A549 (cell line): Measurements from ENCODE around the gene ZNF662. TPM values are rescaled to one million over a fixed set of nuclear protein-coding genes. Genes with fewer than 3 reads are reported as not detected.

ENCODE experiments used
- ATAC-seq, 2 experiments: fragments of 200-7000 bp in 1 of 2; fragments of >200 bp in 1 of 2; cut with Nextera tagmentation in 1 of 2; cut with Tn5 transposase in 1 of 2; 3 replicates each; pipeline versions ENCODE4 v1.8.0 to v1.9.1; 2018 to 2020; ENCODE audit warnings: mild to moderate bottlenecking in 1 of 2, moderate library complexity in 1 of 2
- CTCF ChIA-PET: fragments of 300-600 bp; sonication (Branson Sonifier 250); formaldehyde crosslinking; extraction: SDS; loops from one replicate; lab custom pipeline; 2021; ENCODE audit warnings: antibody characterized with exemption, inconsistent platforms; lab: Yijun Ruan, JAX
- POLR2A ChIA-PET: fragments of 350-600 bp; formaldehyde crosslinking; extraction: SDS; loops from one replicate; lab custom pipeline; 2021; ENCODE audit warnings: antibody characterized with exemption, inconsistent platforms; lab: Yijun Ruan, JAX
- DNase-seq, 2 experiments: peaks; one replicate each; pipeline versions ENCODE4 v3.0.0 to v3.0.0-alpha.2; 2011 to 2016; ENCODE audit warnings: low read depth in 1 of 2, low spot score in 1 of 2
- FAIRE-seq: peaks from 2 replicates; lab custom pipeline; 2011; peaks lifted over from hg19 to GRCh38; lab: Jason Lieb, UNC
- H3K27ac ChIP-seq, 2 experiments: fragments of >200 bp; sonication (Bioruptor Twin); formaldehyde crosslinking; 3 replicates each; pipeline ENCODE4 v1.5.1; 2016 to 2017
- H3K4me1 ChIP-seq: fragments of >200 bp; sonication (Bioruptor Twin); formaldehyde crosslinking; 3 replicates; pipeline ENCODE4 v1.6.1; 2016
- H3K4me2 ChIP-seq: fragments of >200 bp; sonication (Bioruptor Twin); formaldehyde crosslinking; 3 replicates; pipeline ENCODE4 v1.6.1; 2016
- H3K4me3 ChIP-seq: fragments of >200 bp; sonication (Bioruptor Twin); formaldehyde crosslinking; 3 replicates; pipeline ENCODE4 v1.5.1; 2016
- H3K9me3 ChIP-seq: fragments of >200 bp; sonication (Bioruptor Twin); formaldehyde crosslinking; 3 replicates; pipeline ENCODE4 v1.6.1; 2016
- BHLHE40 ChIP-seq: IDR thresholded peaks from 2 replicates; pipeline ENCODE4 v1.6.1; 2012; ENCODE audit warnings: low read depth, low read length, inconsistent platforms
- CBX8 ChIP-seq: fragments of 200-600 bp; sonication (generic); IDR thresholded peaks from 2 replicates; pipeline ENCODE4 v1.6.1; 2016
- CEBPB ChIP-seq, 2 experiments: fragments of >200 bp in 1 of 2; sonication (Bioruptor Twin) in 1 of 2; formaldehyde crosslinking in 1 of 2; IDR thresholded peaks; 2 replicates each; pipeline ENCODE4 v1.6.1; 2012 to 2016
- EP300 ChIP-seq, 2 experiments: fragments of >200 bp; sonication (Bioruptor Twin); formaldehyde crosslinking; IDR thresholded peaks; 2 replicates in 1 of 2; 3 replicates in 1 of 2; pipeline ENCODE4 v1.6.1; 2016 to 2017
- FOXS1 ChIP-seq: fragments of 250-450 bp; sonication (Bioruptor Pico); IDR thresholded peaks from 2 replicates; pipeline ENCODE4 v1.5.0; 2020; ENCODE audit warnings: mild to moderate bottlenecking, moderate library complexity
- MAFK ChIP-seq: fragments of 450-650 bp; IDR thresholded peaks from 2 replicates; pipeline ENCODE4 v1.6.1; 2014; ENCODE audit not compliant: partially characterized antibody
- PHF8 ChIP-seq: fragments of 200-600 bp; sonication (generic); IDR thresholded peaks from 2 replicates; pipeline ENCODE4 v1.6.1; 2016; ENCODE audit warnings: low read depth, mild to moderate bottlenecking, antibody characterized with exemption, moderate library complexity, borderline replicate concordance
- POLR2AphosphoS2 ChIP-seq: conservative IDR thresholded peaks from 2 replicates; pipeline ENCODE4 v1.6.1; 2012; ENCODE audit warnings: low read length, improper control_type of control experiment, inconsistent platforms
- RCOR1 ChIP-seq: fragments of 150-350 bp; IDR thresholded peaks from 2 replicates; pipeline ENCODE4 v1.6.1; 2014; ENCODE audit warnings: antibody characterized with exemption, low read length, low read depth
- RNF2 ChIP-seq: fragments of 200-600 bp; sonication (generic); IDR thresholded peaks from 2 replicates; pipeline ENCODE4 v1.6.1; 2016; ENCODE audit warnings: low read depth, mild to moderate bottlenecking, antibody characterized with exemption, moderate library complexity, borderline replicate concordance
- SMC3 ChIP-seq: fragments of >200 bp; sonication (Bioruptor Twin); formaldehyde crosslinking; IDR thresholded peaks from 3 replicates; pipeline ENCODE4 v1.6.1; 2018; ENCODE audit warnings: inconsistent platforms
- TP53 ChIP-seq: fragments of 250-450 bp; sonication (Bioruptor Pico); IDR thresholded peaks from 2 replicates; pipeline ENCODE4 v1.5.0; 2021; ENCODE audit warnings: mild to moderate bottlenecking, moderate library complexity
- ZC3H11A ChIP-seq: fragments of 450-650 bp; IDR thresholded peaks from 2 replicates; pipeline ENCODE4 v1.6.1; 2014; ENCODE audit warnings: antibody characterized with exemption, mild to moderate bottlenecking
- WGBS: methylation state at CpG from one replicate; pipeline ENCODE4 v1.1.6; 2017; ENCODE audit errors: missing lambda C conversion rate; 5-methylcytosine and 5-hydroxymethylcytosine counted together
- polyA plus RNA-seq, 4 experiments: library from polyadenylated mRNA; depleted of rRNA in 3 of 4; stranded (reverse); fragments of >200 nt; fragmentation: RNase III in 1 of 4; extraction: RNeasy Plus Mini Kit Qiagen cat#74134 plus additional on column Dnase treatment in 1 of 4; gene quantifications; 2 replicates in 3 of 4; 3 replicates in 1 of 4; pipeline ENCODE4 v1.2.3, GENCODE V29; 2011 to 2017
- TF ChIP-seq, protein P1 (sequence below): fragments of 200-600 bp; sonication (generic); IDR thresholded peaks from 2 replicates; pipeline ENCODE4 v1.6.1; 2016; ENCODE audit warnings: antibody characterized with exemption, mild to moderate bottlenecking, moderate library complexity
- TF ChIP-seq, protein P2 (sequence below): fragments of >200 bp; sonication (Bioruptor Twin); formaldehyde crosslinking; IDR thresholded peaks from 3 replicates; pipeline ENCODE4 v1.5.1; 2016
- TF ChIP-seq, protein P3 (sequence below): fragments of 150-350 bp; IDR thresholded peaks from 2 replicates; pipeline ENCODE4 v1.6.1; 2014; ENCODE audit warnings: low read depth, mild to moderate bottlenecking, low read length
- TF ChIP-seq, protein P4 (sequence below): IDR thresholded peaks from 2 replicates; pipeline ENCODE4 v1.6.1; 2012; ENCODE audit warnings: low read depth, borderline replicate concordance
- TF ChIP-seq, protein P5 (sequence below): fragments of >200 bp; sonication (Bioruptor Twin); formaldehyde crosslinking; IDR thresholded peaks from 3 replicates; pipeline ENCODE4 v1.6.1; 2016

ZNF662 gene
- polyA plus RNA-seq, 2 of the 4 experiments (the other 2 are of a cell fraction) = not detected

DNA sequence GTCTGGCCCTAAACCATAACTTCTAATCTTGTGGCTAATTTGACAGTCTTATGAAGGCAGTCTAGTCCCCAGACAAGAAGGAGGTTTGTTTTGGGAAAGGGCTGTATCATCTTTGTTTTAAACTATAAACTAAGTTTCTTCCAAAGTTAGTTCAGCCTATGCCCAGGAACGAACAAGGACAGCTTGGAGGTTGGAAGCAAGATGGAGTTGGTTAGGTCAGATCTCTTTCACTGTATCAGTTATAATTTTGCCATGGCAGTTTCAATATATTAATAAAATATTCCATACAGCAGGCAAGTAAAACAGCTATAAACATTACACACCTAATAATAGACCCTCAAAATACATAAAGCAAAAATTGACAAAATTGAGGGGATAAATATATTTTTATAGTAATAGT, 13.1 kb upstream of the ZNF662 start:
- Histone ChIP-seq H3K27ac (no peak overlapping the region), H3K9me3 (no peaks in the 10 kb centered on the region), H3K4me2 (no peak overlapping the region), H3K4me3 (no peak overlapping the region), H3K4me1 (no peaks in the 10 kb centered on the region)
- no peak for TF ChIP-seq TP53 (CRISPR knock-in tag)
- no peak for TF ChIP-seq ZC3H11A
- TF ChIP-seq SMC3 = no peak
- no peak for TF ChIP-seq BHLHE40
- TF ChIP-seq, protein P1, sequence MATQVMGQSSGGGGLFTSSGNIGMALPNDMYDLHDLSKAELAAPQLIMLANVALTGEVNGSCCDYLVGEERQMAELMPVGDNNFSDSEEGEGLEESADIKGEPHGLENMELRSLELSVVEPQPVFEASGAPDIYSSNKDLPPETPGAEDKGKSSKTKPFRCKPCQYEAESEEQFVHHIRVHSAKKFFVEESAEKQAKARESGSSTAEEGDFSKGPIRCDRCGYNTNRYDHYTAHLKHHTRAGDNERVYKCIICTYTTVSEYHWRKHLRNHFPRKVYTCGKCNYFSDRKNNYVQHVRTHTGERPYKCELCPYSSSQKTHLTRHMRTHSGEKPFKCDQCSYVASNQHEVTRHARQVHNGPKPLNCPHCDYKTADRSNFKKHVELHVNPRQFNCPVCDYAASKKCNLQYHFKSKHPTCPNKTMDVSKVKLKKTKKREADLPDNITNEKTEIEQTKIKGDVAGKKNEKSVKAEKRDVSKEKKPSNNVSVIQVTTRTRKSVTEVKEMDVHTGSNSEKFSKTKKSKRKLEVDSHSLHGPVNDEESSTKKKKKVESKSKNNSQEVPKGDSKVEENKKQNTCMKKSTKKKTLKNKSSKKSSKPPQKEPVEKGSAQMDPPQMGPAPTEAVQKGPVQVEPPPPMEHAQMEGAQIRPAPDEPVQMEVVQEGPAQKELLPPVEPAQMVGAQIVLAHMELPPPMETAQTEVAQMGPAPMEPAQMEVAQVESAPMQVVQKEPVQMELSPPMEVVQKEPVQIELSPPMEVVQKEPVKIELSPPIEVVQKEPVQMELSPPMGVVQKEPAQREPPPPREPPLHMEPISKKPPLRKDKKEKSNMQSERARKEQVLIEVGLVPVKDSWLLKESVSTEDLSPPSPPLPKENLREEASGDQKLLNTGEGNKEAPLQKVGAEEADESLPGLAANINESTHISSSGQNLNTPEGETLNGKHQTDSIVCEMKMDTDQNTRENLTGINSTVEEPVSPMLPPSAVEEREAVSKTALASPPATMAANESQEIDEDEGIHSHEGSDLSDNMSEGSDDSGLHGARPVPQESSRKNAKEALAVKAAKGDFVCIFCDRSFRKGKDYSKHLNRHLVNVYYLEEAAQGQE = no peak
- no peak for TF ChIP-seq PHF8
- TF ChIP-seq, protein P2, sequence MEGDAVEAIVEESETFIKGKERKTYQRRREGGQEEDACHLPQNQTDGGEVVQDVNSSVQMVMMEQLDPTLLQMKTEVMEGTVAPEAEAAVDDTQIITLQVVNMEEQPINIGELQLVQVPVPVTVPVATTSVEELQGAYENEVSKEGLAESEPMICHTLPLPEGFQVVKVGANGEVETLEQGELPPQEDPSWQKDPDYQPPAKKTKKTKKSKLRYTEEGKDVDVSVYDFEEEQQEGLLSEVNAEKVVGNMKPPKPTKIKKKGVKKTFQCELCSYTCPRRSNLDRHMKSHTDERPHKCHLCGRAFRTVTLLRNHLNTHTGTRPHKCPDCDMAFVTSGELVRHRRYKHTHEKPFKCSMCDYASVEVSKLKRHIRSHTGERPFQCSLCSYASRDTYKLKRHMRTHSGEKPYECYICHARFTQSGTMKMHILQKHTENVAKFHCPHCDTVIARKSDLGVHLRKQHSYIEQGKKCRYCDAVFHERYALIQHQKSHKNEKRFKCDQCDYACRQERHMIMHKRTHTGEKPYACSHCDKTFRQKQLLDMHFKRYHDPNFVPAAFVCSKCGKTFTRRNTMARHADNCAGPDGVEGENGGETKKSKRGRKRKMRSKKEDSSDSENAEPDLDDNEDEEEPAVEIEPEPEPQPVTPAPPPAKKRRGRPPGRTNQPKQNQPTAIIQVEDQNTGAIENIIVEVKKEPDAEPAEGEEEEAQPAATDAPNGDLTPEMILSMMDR = no peak
- POLR2A ChIA-PET = no interaction called here
- ATAC-seq (no peak), FAIRE-seq (no peak), DNase-seq (no peak)
- 0% methylated on average over 1 of the region's 1 CpG for WGBS
- CTCF ChIA-PET = no interaction called here

DNA sequence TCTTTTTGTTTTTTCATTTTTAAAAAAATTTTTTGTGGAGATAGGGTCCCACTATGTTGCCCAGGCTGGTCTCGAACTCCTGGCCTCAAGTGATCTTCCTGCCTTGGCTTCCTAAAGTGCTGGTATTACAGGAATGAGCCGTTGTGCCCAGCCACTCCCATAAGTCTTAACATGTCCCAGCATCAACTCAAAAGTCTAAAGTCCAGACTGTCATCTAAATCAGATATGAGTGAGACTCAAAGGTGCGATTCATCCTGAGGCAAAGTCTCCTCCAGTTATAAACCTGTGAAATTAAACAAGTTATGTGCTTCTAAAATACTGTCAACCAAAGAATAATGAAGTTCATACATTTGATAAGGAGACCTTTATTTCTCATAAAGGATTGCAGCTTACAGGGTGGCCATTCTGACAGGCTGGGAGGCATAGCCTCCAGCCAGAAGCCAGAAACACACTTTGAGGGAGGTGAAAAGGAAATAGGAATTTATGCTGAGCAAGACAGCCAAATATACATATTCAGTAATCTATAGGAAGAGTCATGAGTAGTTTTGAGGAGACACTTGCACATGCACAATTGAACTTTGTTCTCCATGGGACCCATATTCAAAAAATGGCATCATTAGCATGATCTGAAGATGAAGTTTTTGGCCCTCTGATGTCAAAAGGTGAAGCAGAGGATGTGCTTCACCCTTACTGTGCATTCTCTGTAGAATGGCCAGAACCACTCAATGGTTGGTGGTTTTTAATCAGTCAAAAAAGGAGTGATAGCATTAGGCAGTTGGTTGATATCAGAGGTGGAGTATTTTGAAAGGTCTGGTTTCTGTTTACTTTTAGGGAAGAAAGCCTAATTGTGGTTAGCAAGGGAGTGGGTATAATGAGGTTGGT, 11.0 kb upstream of the ZNF662 start:
- TF ChIP-seq POLR2AphosphoS2 (no peak), RCOR1 (no peak), FOXS1 (CRISPR knock-in tag) (no peak), CBX8 (no peak), SMC3 (no peak), RNF2 (no peak)
- TF ChIP-seq, protein P3, sequence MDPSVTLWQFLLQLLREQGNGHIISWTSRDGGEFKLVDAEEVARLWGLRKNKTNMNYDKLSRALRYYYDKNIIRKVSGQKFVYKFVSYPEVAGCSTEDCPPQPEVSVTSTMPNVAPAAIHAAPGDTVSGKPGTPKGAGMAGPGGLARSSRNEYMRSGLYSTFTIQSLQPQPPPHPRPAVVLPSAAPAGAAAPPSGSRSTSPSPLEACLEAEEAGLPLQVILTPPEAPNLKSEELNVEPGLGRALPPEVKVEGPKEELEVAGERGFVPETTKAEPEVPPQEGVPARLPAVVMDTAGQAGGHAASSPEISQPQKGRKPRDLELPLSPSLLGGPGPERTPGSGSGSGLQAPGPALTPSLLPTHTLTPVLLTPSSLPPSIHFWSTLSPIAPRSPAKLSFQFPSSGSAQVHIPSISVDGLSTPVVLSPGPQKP = no peak
- TF ChIP-seq, protein P4, sequence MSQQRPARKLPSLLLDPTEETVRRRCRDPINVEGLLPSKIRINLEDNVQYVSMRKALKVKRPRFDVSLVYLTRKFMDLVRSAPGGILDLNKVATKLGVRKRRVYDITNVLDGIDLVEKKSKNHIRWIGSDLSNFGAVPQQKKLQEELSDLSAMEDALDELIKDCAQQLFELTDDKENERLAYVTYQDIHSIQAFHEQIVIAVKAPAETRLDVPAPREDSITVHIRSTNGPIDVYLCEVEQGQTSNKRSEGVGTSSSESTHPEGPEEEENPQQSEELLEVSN = no peak
- 21% methylated on average over 3 of the region's 3 CpGs for WGBS
- POLR2A ChIA-PET = no interaction called here

DNA sequence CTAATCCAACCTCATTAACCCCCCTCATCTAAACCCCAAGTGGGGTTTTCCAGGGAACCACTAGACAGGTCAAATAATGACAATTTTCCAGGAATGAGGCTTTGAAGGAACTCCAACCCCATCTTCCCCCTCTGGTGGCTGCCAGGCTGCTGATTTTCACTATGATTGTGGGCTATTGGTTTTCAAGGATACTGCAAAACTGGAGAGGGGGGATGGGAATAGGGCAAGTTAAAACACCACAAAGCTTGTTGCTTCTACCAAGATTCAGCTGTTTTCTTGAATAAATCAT, 10.4 kb upstream of the ZNF662 start:
- H3K9me3 ChIP-seq = no peaks in the 10 kb centered on the region
- ATAC-seq (no peak), DNase-seq (no peak), FAIRE-seq (no peak)
- CTCF ChIA-PET = no interaction called here
- H3K27ac ChIP-seq = no peak overlapping the region
- H3K4me2 ChIP-seq = no peak overlapping the region
- POLR2A ChIA-PET = no interaction called here
- TF ChIP-seq, protein P5, sequence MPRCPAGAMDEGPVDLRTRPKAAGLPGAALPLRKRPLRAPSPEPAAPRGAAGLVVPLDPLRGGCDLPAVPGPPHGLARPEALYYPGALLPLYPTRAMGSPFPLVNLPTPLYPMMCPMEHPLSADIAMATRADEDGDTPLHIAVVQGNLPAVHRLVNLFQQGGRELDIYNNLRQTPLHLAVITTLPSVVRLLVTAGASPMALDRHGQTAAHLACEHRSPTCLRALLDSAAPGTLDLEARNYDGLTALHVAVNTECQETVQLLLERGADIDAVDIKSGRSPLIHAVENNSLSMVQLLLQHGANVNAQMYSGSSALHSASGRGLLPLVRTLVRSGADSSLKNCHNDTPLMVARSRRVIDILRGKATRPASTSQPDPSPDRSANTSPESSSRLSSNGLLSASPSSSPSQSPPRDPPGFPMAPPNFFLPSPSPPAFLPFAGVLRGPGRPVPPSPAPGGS = no peak
- no peak for TF ChIP-seq MAFK
- no peak for TF ChIP-seq EP300 (IDR thresholded peaks at IDR 0.05)
- TF ChIP-seq CEBPB (IDR thresholded peaks at IDR 0.05) = no peak
- no peak overlapping the region for H3K4me3 ChIP-seq
- no peaks in the 10 kb centered on the region for H3K4me1 ChIP-seq

More for the DNA sequence above, 11.0 kb upstream of the ZNF662 start:
- Histone ChIP-seq H3K4me1 (no peaks in the 10 kb centered on the region), H3K9me3 (no peaks in the 10 kb centered on the region), H3K27ac (no peak overlapping the region), H3K4me3 (no peak overlapping the region), H3K4me2 (no peak overlapping the region)
- CTCF ChIA-PET = interaction anchor here (0.6 to 1.3 kb wide), 2 partner anchors 14 to 1982 kb away, joined by 3 to 6 read pairs; no protein-coding TSS in a partner anchor
- no peak for FAIRE-seq
- ATAC-seq = no peak
- no peak for DNase-seq
